H7 (cell line): Measurements from ENCODE around the gene DDX51. TPM values are rescaled to one million over a fixed set of nuclear protein-coding genes. Genes with fewer than 3 reads are reported as not detected.

ENCODE experiments used
- DNase-seq: peaks from one replicate; pipeline ENCODE4 v3.0.0; 2012
- H3K27me3 ChIP-seq: 2 replicates; pipeline ENCODE4 v1.6.0; 2011; ENCODE audit warnings: mild to moderate bottlenecking, low read length; ENCODE audit not compliant: control insufficient read depth, insufficient read depth
- H3K36me3 ChIP-seq: replicated peaks from 2 replicates; pipeline ENCODE4 v1.5.1; 2011; ENCODE audit warnings: low read length; ENCODE audit not compliant: control insufficient read depth, insufficient read depth
- H3K4me3 ChIP-seq: 2 replicates; pipeline ENCODE4 v1.5.1; 2011; ENCODE audit warnings: low read depth, mild to moderate bottlenecking, control low read depth, low read length, moderate library complexity; ENCODE audit not compliant: insufficient read depth
- total RNA-seq: library from RNA; depleted of rRNA; stranded (reverse); fragments of >200 nt; shearing (Covaris generic); gene quantifications from 2 replicates; pipeline ENCODE4 v1.2.3, GENCODE V29; 2014

The DDX51 gene
- total RNA-seq, 1 experiment from 2014 or later = 16.1 TPM

GRCh38 chr12:132147423-132148367 is 3.6 kb upstream of the DDX51 start:
- no peak for DNase-seq
- H3K4me3 ChIP-seq = no peak overlapping the region
- no peaks in the 10 kb centered on the region; the same call in 1 of the 2 replicates for H3K27me3 ChIP-seq
- peaks cover 5% of the 10 kb centered on the region for H3K36me3 ChIP-seq

GRCh38 chr12:132146772-132147422 is 2.8 kb upstream of the DDX51 start:
- Histone ChIP-seq H3K36me3 (peaks cover 5% of the 10 kb centered on the region), H3K4me3 (no peak overlapping the region), H3K27me3 (no peaks in the 10 kb centered on the region; the same call in 1 of the 2 replicates)
- no peak for DNase-seq

GRCh38 chr12:132146098-132146497 is 2.0 kb upstream of the DDX51 start:
- Histone ChIP-seq H3K4me3 (no peak overlapping the region), H3K36me3 (peaks cover 9% of the 10 kb centered on the region), H3K27me3 (no peaks in the 10 kb centered on the region; the same call in 1 of the 2 replicates)
- no peak for DNase-seq

GRCh38 chr12:132145334-132145733 is 1.2 kb upstream of the DDX51 start:
- peaks cover 16% of the 10 kb centered on the region for H3K36me3 ChIP-seq
- H3K4me3 ChIP-seq = peak overlapping the region; percentile 81; the same call in 1 of the 2 replicates
- no peaks in the 10 kb centered on the region; the same call in 1 of the 2 replicates for H3K27me3 ChIP-seq
- no peak for DNase-seq

GRCh38 chr12:132144810-132145168 is 670 bp upstream of the DDX51 start:
- Histone ChIP-seq H3K36me3 (peaks cover 19% of the 10 kb centered on the region), H3K4me3 (peak overlapping the region; percentile 81), H3K27me3 (no peaks in the 10 kb centered on the region; the same call in 1 of the 2 replicates)
- DNase-seq = peak; percentile 53

GRCh38 chr12:132143336-132144071 is 615 bp downstream of the DDX51 start:
- DNase-seq = peak; percentile 67
- peaks cover 25% of the 10 kb centered on the region for H3K36me3 ChIP-seq
- peak overlapping the region; percentile 81 for H3K4me3 ChIP-seq
- no peaks in the 10 kb centered on the region; the same call in 1 of the 2 replicates for H3K27me3 ChIP-seq

- Histone ChIP-seq H3K4me3 (peak overlapping the region; percentile 81), H3K36me3 (peaks cover 23% of the 10 kb centered on the region), H3K27me3 (no peaks in the 10 kb centered on the region; the same call in 1 of the 2 replicates)
- DNase-seq = no peak
Observed at GRCh38 chr12:132142679-132143335, 1.3 kb downstream of the DDX51 start.

GRCh38 chr12:132141976-132142678 is 2.0 kb downstream of the DDX51 start:
- Histone ChIP-seq H3K36me3 (peaks cover 23% of the 10 kb centered on the region), H3K4me3 (no peak overlapping the region), H3K27me3 (no peaks in the 10 kb centered on the region; the same call in 1 of the 2 replicates)
- DNase-seq = no peak

GRCh38 chr12:132140918-132141841 is 2.9 kb downstream of the DDX51 start:
- Histone ChIP-seq H3K27me3 (no peaks in the 10 kb centered on the region; the same call in 1 of the 2 replicates), H3K36me3 (peaks cover 23% of the 10 kb centered on the region), H3K4me3 (no peak overlapping the region)
- DNase-seq = no peak

GRCh38 chr12:132140501-132140900 is 3.6 kb downstream of the DDX51 start:
- no peak for DNase-seq
- H3K36me3 ChIP-seq = peaks cover 21% of the 10 kb centered on the region

GRCh38 chr12:132139912-132140311 is 4.2 kb downstream of the DDX51 start:
- Histone ChIP-seq H3K27me3 (no peaks in the 10 kb centered on the region; the same call in 1 of the 2 replicates), H3K4me3 (no peak overlapping the region), H3K36me3 (peaks cover 21% of the 10 kb centered on the region)
- no peak for DNase-seq

More at GRCh38 chr12:132140501-132140900, 3.6 kb downstream of the DDX51 start:
- no peak overlapping the region for H3K4me3 ChIP-seq
- H3K27me3 ChIP-seq = no peaks in the 10 kb centered on the region; the same call in 1 of the 2 replicates

- no peak for DNase-seq
Observed at GRCh38 chr12:132138941-132139871, 4.9 kb downstream of the DDX51 start.

More at GRCh38 chr12:132138941-132139871, 4.9 kb downstream of the DDX51 start:
- Histone ChIP-seq H3K27me3 (no peaks in the 10 kb centered on the region; the same call in 1 of the 2 replicates), H3K36me3 (peaks cover 21% of the 10 kb centered on the region), H3K4me3 (no peak overlapping the region)
